K562 (cell line): Measurements from ENCODE around the gene TMEM179.

Experiments used
- BHLHE40 ChIP-seq: IDR thresholded peaks from 2 replicates; pipeline ENCODE4 v1.6.1; 2011; ENCODE audit warnings: low read length, improper control_type of control experiment
- FOXK1 ChIP-seq: sonication (generic); formaldehyde crosslinking; IDR thresholded peaks from 2 replicates; pipeline ENCODE4 v1.8.0; 2022; ENCODE audit warnings: missing genetic modification reagents, mild to moderate bottlenecking, borderline replicate concordance
- HDAC6 ChIP-seq: IDR thresholded peaks from 2 replicates; pipeline ENCODE4 v1.6.1; 2012; ENCODE audit warnings: low read depth, mild to moderate bottlenecking, control low read depth, inconsistent platforms, low read length, moderate library complexity
- KAT7 ChIP-seq: sonication (generic); formaldehyde crosslinking; IDR thresholded peaks from 2 replicates; pipeline ENCODE4 v1.8.0; 2022; ENCODE audit warnings: missing genetic modification reagents, mild to moderate bottlenecking, borderline replicate concordance
- KDM1A ChIP-seq, 2 experiments: fragments of 450-650 bp; IDR thresholded peaks; 2 replicates each; pipeline ENCODE4 v1.6.1; 2016; ENCODE audit warnings: mild to moderate bottlenecking in 2 of 2
- RBM39 ChIP-seq: fragments of 200-400 bp; formaldehyde crosslinking; optimal IDR thresholded peaks from 2 replicates; pipeline ENCODE3; 2018; ENCODE audit warnings: low read depth, low read length
- SIN3A ChIP-seq, 2 experiments: fragments of 150-350 bp in 1 of 2; IDR thresholded peaks; 2 replicates each; pipeline ENCODE4 v1.6.1; 2011 to 2016; ENCODE audit warnings: borderline replicate concordance in 2 of 2, low read depth in 2 of 2, low read length in 2 of 2, mild to moderate bottlenecking in 2 of 2, moderate library complexity in 2 of 2; ENCODE audit not compliant: control insufficient read depth in 1 of 2
- ZFP1 ChIP-seq: fragments of 450-650 bp; formaldehyde crosslinking; IDR thresholded peaks from 2 replicates; pipeline ENCODE4 v1.4.0; 2020; ENCODE audit warnings: mild to moderate bottlenecking, mixed read lengths
- TF ChIP-seq, protein P1 (sequence below): fragments of 450-650 bp; formaldehyde crosslinking; IDR thresholded peaks from 2 replicates; pipeline ENCODE4 v1.4.0; 2020; ENCODE audit warnings: mild to moderate bottlenecking, mixed read lengths
- TF ChIP-seq, protein P2 (sequence below): fragments of 450-650 bp; IDR thresholded peaks from 2 replicates; pipeline ENCODE4 v1.6.1; 2016; ENCODE audit warnings: antibody characterized with exemption
- TF ChIP-seq, protein P3 (sequence below): fragments of 250-450 bp; sonication (Bioruptor Pico); IDR thresholded peaks from 2 replicates; pipeline ENCODE4 v1.4.0; 2020; ENCODE audit warnings: mild to moderate bottlenecking
- TF ChIP-seq, protein P4 (sequence below), 3 experiments: IDR thresholded peaks in 2 of 3; conservative IDR thresholded peaks in 1 of 3; 2 replicates each; pipeline ENCODE4 v1.5.1; 2011 to 2012; ENCODE audit warnings: low read length in 3 of 3, mild to moderate bottlenecking in 3 of 3, control low read depth in 2 of 3, improper control_type of control experiment in 1 of 3, inconsistent platforms in 1 of 3, low read depth in 1 of 3, mixed read lengths in 1 of 3, moderate library complexity in 1 of 3; ENCODE audit not compliant: insufficient read depth in 2 of 3

DNA sequence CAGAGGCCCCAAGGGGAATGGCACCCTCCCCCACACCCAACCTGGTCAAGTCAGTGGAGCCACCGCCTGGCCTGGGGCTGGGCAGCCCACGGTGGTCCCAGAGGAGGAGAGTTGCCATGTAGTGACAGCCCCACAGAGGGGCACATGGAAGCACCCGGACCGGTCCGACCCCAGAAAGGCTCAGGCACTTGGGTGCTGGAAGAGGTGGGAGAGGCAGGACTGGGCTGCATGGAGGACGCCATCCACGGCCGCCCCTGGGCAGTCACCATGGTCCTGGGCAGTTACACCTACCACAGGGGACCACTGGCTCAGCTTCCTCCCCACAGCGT is 37.9 kb upstream of the TMEM179 start:
- TF ChIP-seq, protein P1, sequence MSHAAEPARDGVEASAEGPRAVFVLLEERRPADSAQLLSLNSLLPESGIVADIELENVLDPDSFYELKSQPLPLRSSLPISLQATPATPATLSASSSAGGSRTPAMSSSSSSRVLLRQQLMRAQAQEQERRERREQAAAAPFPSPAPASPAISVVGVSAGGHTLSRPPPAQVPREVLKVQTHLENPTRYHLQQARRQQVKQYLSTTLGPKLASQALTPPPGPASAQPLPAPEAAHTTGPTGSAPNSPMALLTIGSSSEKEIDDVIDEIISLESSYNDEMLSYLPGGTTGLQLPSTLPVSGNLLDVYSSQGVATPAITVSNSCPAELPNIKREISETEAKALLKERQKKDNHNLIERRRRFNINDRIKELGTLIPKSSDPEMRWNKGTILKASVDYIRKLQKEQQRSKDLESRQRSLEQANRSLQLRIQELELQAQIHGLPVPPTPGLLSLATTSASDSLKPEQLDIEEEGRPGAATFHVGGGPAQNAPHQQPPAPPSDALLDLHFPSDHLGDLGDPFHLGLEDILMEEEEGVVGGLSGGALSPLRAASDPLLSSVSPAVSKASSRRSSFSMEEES: no peak
- TF ChIP-seq, protein P2, sequence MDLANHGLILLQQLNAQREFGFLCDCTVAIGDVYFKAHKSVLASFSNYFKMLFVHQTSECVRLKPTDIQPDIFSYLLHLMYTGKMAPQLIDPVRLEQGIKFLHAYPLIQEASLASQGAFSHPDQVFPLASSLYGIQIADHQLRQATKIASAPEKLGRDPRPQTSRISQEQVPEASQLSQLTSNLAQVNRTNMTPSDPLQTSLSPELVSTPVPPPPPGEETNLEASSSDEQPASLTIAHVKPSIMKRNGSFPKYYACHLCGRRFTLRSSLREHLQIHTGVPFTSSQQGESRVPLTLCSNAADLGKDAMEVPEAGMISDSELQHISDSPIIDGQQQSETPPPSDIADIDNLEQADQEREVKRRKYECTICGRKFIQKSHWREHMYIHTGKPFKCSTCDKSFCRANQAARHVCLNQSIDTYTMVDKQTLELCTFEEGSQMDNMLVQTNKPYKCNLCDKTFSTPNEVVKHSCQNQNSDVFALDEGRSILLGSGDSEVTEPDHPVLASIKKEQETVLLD: no peak
- TF ChIP-seq FOXK1 (no peak), ZFP1 (no peak), HDAC6 (no peak), SIN3A (IDR thresholded peaks at IDR 0.05; ENCODE audit: borderline replicate concordance in 2 of 2, control insufficient read depth in 1 of 2, low read depth in 2 of 2, low read length in 2 of 2) (no peak), BHLHE40 (no peak), KDM1A (IDR thresholded peaks at IDR 0.05) (no peak), RBM39 (no peak), KAT7 (CRISPR knock-in tag) (no peak)
- TF ChIP-seq, protein P3, sequence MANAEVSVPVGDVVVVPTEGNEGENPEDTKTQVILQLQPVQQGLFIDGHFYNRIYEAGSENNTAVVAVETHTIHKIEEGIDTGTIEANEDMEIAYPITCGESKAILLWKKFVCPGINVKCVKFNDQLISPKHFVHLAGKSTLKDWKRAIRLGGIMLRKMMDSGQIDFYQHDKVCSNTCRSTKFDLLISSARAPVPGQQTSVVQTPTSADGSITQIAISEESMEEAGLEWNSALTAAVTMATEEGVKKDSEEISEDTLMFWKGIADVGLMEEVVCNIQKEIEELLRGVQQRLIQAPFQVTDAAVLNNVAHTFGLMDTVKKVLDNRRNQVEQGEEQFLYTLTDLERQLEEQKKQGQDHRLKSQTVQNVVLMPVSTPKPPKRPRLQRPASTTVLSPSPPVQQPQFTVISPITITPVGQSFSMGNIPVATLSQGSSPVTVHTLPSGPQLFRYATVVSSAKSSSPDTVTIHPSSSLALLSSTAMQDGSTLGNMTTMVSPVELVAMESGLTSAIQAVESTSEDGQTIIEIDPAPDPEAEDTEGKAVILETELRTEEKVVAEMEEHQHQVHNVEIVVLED (CRISPR knock-in tag): no peak
- TF ChIP-seq, protein P4, sequence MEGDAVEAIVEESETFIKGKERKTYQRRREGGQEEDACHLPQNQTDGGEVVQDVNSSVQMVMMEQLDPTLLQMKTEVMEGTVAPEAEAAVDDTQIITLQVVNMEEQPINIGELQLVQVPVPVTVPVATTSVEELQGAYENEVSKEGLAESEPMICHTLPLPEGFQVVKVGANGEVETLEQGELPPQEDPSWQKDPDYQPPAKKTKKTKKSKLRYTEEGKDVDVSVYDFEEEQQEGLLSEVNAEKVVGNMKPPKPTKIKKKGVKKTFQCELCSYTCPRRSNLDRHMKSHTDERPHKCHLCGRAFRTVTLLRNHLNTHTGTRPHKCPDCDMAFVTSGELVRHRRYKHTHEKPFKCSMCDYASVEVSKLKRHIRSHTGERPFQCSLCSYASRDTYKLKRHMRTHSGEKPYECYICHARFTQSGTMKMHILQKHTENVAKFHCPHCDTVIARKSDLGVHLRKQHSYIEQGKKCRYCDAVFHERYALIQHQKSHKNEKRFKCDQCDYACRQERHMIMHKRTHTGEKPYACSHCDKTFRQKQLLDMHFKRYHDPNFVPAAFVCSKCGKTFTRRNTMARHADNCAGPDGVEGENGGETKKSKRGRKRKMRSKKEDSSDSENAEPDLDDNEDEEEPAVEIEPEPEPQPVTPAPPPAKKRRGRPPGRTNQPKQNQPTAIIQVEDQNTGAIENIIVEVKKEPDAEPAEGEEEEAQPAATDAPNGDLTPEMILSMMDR (IDR thresholded peaks at IDR 0.05 in 2 of 3, conservative IDR thresholded peaks at IDR 0.05 in 1 of 3; ENCODE audit: insufficient read depth in 2 of 3, low read depth in 1 of 3, low read length in 3 of 3): no peak
